ENCODE measurements around the gene EFCAB8. TPM values are rescaled to one million over a fixed set of nuclear protein-coding genes. Genes with fewer than 3 reads are reported as not detected.

EFCAB8 gene
- total RNA-seq, 1 donor from 2014 or later: 0.96 TPM

- DNase-seq (ENCODE audit: low spot score): no peak
Observed at GRCh38 chr20:33005908-33006775, 147.4 kb downstream of the EFCAB8 start.

- no peak for DNase-seq (ENCODE audit: low spot score)
Observed at GRCh38 chr20:33006776-33007375, 148.2 kb downstream of the EFCAB8 start.

- DNase-seq (ENCODE audit: low spot score): no peak
Observed at GRCh38 chr20:33007376-33008335, 148.9 kb downstream of the EFCAB8 start, which contains the start of gene BPIFB2. TSS of gene BPIFB2 (plus strand) at chr20:33007704. CDS start at chr20:33008575, 871 bp downstream.

GRCh38 chr20:33008336-33009213 is 149.9 kb downstream of the EFCAB8 start:
- no peak for DNase-seq (ENCODE audit: low spot score)

- DNase-seq (ENCODE audit: low spot score): no peak
Observed at GRCh38 chr20:33009214-33010132, 150.8 kb downstream of the EFCAB8 start.

- no peak for DNase-seq (ENCODE audit: low spot score)
Observed at GRCh38 chr20:33010133-33010504, 151.4 kb downstream of the EFCAB8 start.

- no peak for DNase-seq (ENCODE audit: low spot score)
Observed at GRCh38 chr20:33010674-33011449, 152.1 kb downstream of the EFCAB8 start.

Other genes with a start within 250 kb of the EFCAB8 start
- gene C20orf203, start 185.0 kb upstream of the EFCAB8 start, total RNA-seq (ENCODE audit: insufficient read depth, low replicate concordance): not detected
- 9.4 TPM for gene COMMD7, start 115.5 kb upstream of the EFCAB8 start, total RNA-seq (ENCODE audit: insufficient read depth, low replicate concordance)
- 0.48 TPM for gene DNMT3B, start 96.5 kb upstream of the EFCAB8 start, total RNA-seq (ENCODE audit: insufficient read depth, low replicate concordance)
- 88.4 TPM for gene MAPRE1, start 39.0 kb upstream of the EFCAB8 start, total RNA-seq (ENCODE audit: insufficient read depth, low replicate concordance)
- gene SUN5, start 145.5 kb downstream of the EFCAB8 start, total RNA-seq (ENCODE audit: insufficient read depth, low replicate concordance): not detected
- not detected for gene BPIFB2, start 148.8 kb downstream of the EFCAB8 start, total RNA-seq (ENCODE audit: insufficient read depth, low replicate concordance)
- not detected for gene BPIFB6, start 172.7 kb downstream of the EFCAB8 start, total RNA-seq (ENCODE audit: insufficient read depth, low replicate concordance)
- gene BPIFB3, start 195.0 kb downstream of the EFCAB8 start, total RNA-seq (ENCODE audit: insufficient read depth, low replicate concordance): not detected
- not detected for gene BPIFB4, start 220.7 kb downstream of the EFCAB8 start, total RNA-seq (ENCODE audit: insufficient read depth, low replicate concordance)

Data from umbilical cord (tissue), 2 donors.